ENCODE measurements around the gene CCDC191. TPM values are rescaled to one million over a fixed set of nuclear protein-coding genes. Genes with fewer than 3 reads are reported as not detected.
A peak's percentile ranks its signal among the peaks of the same experiment; 100 is the strongest.

Gene CCDC191
- polyA plus RNA-seq, 2 of the 4 experiments (the other 2 are of a cell fraction), result 2.5 to 5.0 TPM

DNA sequence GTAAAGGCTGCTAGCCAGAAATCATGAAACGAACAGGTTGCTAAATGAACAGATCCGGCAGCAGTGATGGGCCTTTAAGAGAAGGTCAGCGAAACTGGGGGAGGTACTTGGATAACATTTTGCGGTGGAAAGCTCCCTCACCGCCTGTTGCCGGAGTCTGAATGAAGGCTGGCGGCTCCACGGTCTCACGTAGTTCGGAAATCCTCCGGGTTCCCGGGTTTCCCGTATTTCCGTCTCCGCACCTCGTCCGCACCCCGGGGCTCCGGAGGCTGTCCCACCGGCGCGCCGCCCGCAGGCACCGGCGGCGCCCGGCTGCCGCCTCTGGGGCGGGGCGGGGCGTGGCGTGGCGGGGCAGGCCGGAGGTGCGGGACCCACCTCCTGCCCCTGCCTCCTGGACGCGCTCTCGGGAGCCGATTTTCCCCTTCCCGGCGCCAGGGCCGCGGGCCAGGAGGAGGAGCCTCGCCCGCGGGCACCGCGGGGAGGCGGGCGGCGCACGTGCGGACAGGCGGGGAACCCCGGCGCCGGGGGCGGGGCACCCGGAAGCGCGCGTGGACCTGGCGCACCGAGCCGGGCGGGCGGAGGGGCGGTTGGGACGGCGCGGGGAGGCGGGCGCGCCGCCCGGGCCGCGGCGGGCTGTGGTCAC lies 108.8 kb downstream of the CCDC191 start, which contains the start of gene ZDHHC23 (continued):
- TF ChIP-seq HOXB5 (CRISPR knock-in tag; IDR thresholded peaks at IDR 0.05) (no peak), POLR2A (IDR thresholded peaks at IDR 0.05; ENCODE audit: low read length) (peak; percentile 28; the same call in 1 of the 2 replicates), CHD4 (IDR thresholded peaks at IDR 0.05; ENCODE audit: borderline replicate concordance) (no peak), KDM5A (IDR thresholded peaks at IDR 0.05) (no peak), FOSB (CRISPR knock-in tag; IDR thresholded peaks at IDR 0.05) (no peak), HOXA7 (CRISPR knock-in tag; IDR thresholded peaks at IDR 0.05) (no peak), EP300 (IDR thresholded peaks at IDR 0.05) (no peak)

DNA sequence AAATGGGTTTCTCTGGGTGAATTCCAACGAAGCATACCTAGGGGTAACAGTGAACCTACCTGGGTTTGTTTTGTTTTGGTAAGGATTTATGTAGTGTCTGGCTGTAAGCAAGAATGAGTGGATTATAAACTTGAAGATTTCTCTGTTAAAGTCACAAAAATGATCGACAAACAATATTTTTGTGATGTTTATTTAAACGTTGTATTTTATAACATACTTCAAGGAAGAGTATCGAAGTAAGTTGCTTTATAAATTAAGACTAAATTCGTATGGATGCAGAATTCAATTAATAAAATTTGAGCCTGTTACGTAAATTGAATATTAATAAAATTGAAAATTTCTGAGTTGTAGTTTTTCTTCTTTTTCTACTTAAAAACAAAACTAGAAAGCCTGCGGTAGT lies 109.5 kb downstream of the CCDC191 start:
- FAIRE-seq (no peak), ATAC-seq (no peak), DNase-seq (ENCODE audit: low read depth in 1 of 2, low spot score in 1 of 2) (no peak)
- H3K4me1 ChIP-seq, result peaks cover 7% of the 10 kb centered on the region; the same call in 2 of the 3 replicates
- peak overlapping the region; percentile 62 to 87 for H3K27ac ChIP-seq
- ChIA-PET POLR2A (no interaction called here), CTCF (interaction anchor here (0.5 to 0.6 kb wide), 2 partner anchors 44 to 354 kb away, joined by 3 read pairs; no protein-coding TSS in a partner anchor)
- H3K4me3 ChIP-seq, result peak overlapping the region; percentile 78
- H3K9me3 ChIP-seq, result no peaks in the 10 kb centered on the region
- peak overlapping the region; percentile 98 for H3K4me2 ChIP-seq
- 39% methylated on average over 7 of the region's 7 CpGs for WGBS (ENCODE audit: missing lambda C conversion rate)
- TF ChIP-seq GATA3 (IDR thresholded peaks at IDR 0.05; ENCODE audit: borderline replicate concordance) (no peak), NPAS2 (CRISPR knock-in tag; IDR thresholded peaks at IDR 0.05; ENCODE audit: borderline replicate concordance) (no peak), REST (IDR thresholded peaks at IDR 0.05) (no peak), KDM1A (IDR thresholded peaks at IDR 0.05; ENCODE audit: low read depth) (no peak), MYC (IDR thresholded peaks at IDR 0.05; ENCODE audit: borderline replicate concordance, low read length) (no peak), ESRRA (IDR thresholded peaks at IDR 0.05; ENCODE audit: borderline replicate concordance, low read length) (no peak), NFE2L2 (conservative IDR thresholded peaks at IDR 0.05; ENCODE audit: low read length) (no peak), JUN (IDR thresholded peaks at IDR 0.05) (no peak), ZNF302 (CRISPR knock-in tag; IDR thresholded peaks at IDR 0.05) (no peak), RAD21 (conservative IDR thresholded peaks at IDR 0.05 in 1 of 2, IDR thresholded peaks at IDR 0.05 in 1 of 2) (no peak), FOXS1 (CRISPR knock-in tag; IDR thresholded peaks at IDR 0.05) (no peak), TFCP2L1 (CRISPR knock-in tag; IDR thresholded peaks at IDR 0.05) (no peak), HOXA7 (CRISPR knock-in tag; IDR thresholded peaks at IDR 0.05) (no peak), RFX5 (IDR thresholded peaks at IDR 0.05) (no peak), CHD2 (IDR thresholded peaks at IDR 0.05; ENCODE audit: low read length, partially characterized antibody) (no peak), KDM5A (IDR thresholded peaks at IDR 0.05) (no peak), SREBF2 (IDR thresholded peaks at IDR 0.05) (no peak), CTCF (IDR thresholded peaks at IDR 0.05) (no peak)
- TF ChIP-seq, protein P1, sequence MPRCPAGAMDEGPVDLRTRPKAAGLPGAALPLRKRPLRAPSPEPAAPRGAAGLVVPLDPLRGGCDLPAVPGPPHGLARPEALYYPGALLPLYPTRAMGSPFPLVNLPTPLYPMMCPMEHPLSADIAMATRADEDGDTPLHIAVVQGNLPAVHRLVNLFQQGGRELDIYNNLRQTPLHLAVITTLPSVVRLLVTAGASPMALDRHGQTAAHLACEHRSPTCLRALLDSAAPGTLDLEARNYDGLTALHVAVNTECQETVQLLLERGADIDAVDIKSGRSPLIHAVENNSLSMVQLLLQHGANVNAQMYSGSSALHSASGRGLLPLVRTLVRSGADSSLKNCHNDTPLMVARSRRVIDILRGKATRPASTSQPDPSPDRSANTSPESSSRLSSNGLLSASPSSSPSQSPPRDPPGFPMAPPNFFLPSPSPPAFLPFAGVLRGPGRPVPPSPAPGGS (IDR thresholded peaks at IDR 0.05), result no peak
- TF ChIP-seq, protein P2, sequence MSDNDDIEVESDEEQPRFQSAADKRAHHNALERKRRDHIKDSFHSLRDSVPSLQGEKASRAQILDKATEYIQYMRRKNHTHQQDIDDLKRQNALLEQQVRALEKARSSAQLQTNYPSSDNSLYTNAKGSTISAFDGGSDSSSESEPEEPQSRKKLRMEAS (IDR thresholded peaks at IDR 0.05), result no peak

Measured in A549 (cell line).